CD4-positive, alpha-beta T cell (primary cell): ENCODE results near the gene LAMA2. TPM values are rescaled to one million over a fixed set of nuclear protein-coding genes. Genes with fewer than 3 reads are reported as not detected.

ENCODE experiments used
- ATAC-seq: fragments of 200-7000 bp; cut with Tn5 transposase; one replicate; pipeline ENCODE4 v1.10.0; 2022; ENCODE audit warnings: mild to moderate bottlenecking; ENCODE audit not compliant: poor library complexity
- CTCF ChIA-PET: fragments of 350-600 bp; sonication (Branson Sonifier 250); formaldehyde crosslinking; loops from one replicate; lab custom pipeline; 2021; ENCODE audit warnings: antibody characterized with exemption, inconsistent platforms; lab: Charles Lee
- POLR2A ChIA-PET: fragments of 350-600 bp; sonication (Branson Sonifier 250); formaldehyde crosslinking; loops from one replicate; lab custom pipeline; 2021; ENCODE audit warnings: antibody characterized with exemption, inconsistent platforms; lab: Charles Lee
- DNase-seq, 14 experiments: peaks; one replicate each; pipeline ENCODE4 v3.0.0-alpha.2; 2013 to 2020; ENCODE audit warnings: mixed read lengths in 2 of 14
- H3K27ac ChIP-seq, 2 donors: one replicate each; pipeline versions ENCODE4 v1.5.1 to v1.7.0; 2013; ENCODE audit warnings: low read length in 2 of 2, low read depth in 1 of 2, mild to moderate bottlenecking in 1 of 2
- H3K27me3 ChIP-seq, 2 experiments: 1 replicate in 1 of 2; 2 replicates in 1 of 2; pipeline versions ENCODE4 v1.6.1 to v1.7.0; 2013; ENCODE audit warnings: low read length in 2 of 2, control low read depth in 1 of 2, mild to moderate bottlenecking in 1 of 2, moderate library complexity in 1 of 2; ENCODE audit not compliant: insufficient read depth in 2 of 2, control insufficient read depth in 1 of 2
- H3K36me3 ChIP-seq: one replicate; pipeline ENCODE4 v1.6.1; 2013; ENCODE audit warnings: low read length, control low read depth; ENCODE audit not compliant: insufficient read depth
- H3K4me1 ChIP-seq: one replicate; pipeline ENCODE4 v1.6.1; 2013; ENCODE audit warnings: low read length, control low read depth; ENCODE audit not compliant: insufficient read depth
- H3K4me3 ChIP-seq: one replicate; pipeline ENCODE4 v1.5.1; 2013; ENCODE audit warnings: mild to moderate bottlenecking, low read length, moderate library complexity
- H3K9me3 ChIP-seq, 2 experiments: 1 replicate in 1 of 2; 2 replicates in 1 of 2; pipeline versions ENCODE4 v1.6.1 to v1.7.0; 2013; ENCODE audit warnings: low read length in 2 of 2, mild to moderate bottlenecking in 2 of 2, control low read depth in 1 of 2, moderate library complexity in 1 of 2; ENCODE audit not compliant: control insufficient read depth in 1 of 2, insufficient read depth in 1 of 2
- H3K27ac Mint-ChIP-seq: one replicate; pipeline ENCODE4 v1.8.0; 2020; ENCODE audit warnings: mixed read lengths
- H3K27me3 Mint-ChIP-seq: one replicate; pipeline ENCODE4 v1.8.0; 2021; ENCODE audit warnings: mixed read lengths
- H3K36me3 Mint-ChIP-seq: one replicate; pipeline ENCODE4 v1.8.0; 2021; ENCODE audit warnings: low read depth, mixed read lengths
- H3K4me1 Mint-ChIP-seq: one replicate; pipeline ENCODE4 v1.8.0; 2021; ENCODE audit warnings: low read depth, mixed read lengths
- H3K4me3 Mint-ChIP-seq: one replicate; pipeline ENCODE4 v1.8.0; 2020; ENCODE audit warnings: mild to moderate bottlenecking, mixed read lengths
- H3K9me3 Mint-ChIP-seq: one replicate; pipeline ENCODE4 v1.8.0; 2020; ENCODE audit warnings: mixed read lengths
- intact Hi-C, 2 experiments: fragments of 100-400 bp; cut with DNase I in 1 of 2; cut with micrococcal nuclease in 1 of 2; formaldehyde crosslinking; loops; one replicate each; pipeline versions ENCODE4 v1.15.1 to v1.9.0; 2023 to 2025; cut with DNase I, micrococcal nuclease
- total RNA-seq, 174 experiments: library from RNA in 2 of 174; stranded (reverse) in 2 of 174; gene quantifications; one replicate each; pipeline ENCODE4 v1.2.3 and lab custom pipeline; 2021 to 2026
- TF ChIP-seq, protein P1 (sequence below): fragments of 200-600 bp; IDR thresholded peaks from one replicate; pipeline ENCODE4 v1.8.0; 2022; ENCODE audit warnings: antibody characterized with exemption, mild to moderate bottlenecking

Gene LAMA2
- total RNA-seq, 2 experiments from 2014 or later = 0.05 to 0.06 TPM

DNA sequence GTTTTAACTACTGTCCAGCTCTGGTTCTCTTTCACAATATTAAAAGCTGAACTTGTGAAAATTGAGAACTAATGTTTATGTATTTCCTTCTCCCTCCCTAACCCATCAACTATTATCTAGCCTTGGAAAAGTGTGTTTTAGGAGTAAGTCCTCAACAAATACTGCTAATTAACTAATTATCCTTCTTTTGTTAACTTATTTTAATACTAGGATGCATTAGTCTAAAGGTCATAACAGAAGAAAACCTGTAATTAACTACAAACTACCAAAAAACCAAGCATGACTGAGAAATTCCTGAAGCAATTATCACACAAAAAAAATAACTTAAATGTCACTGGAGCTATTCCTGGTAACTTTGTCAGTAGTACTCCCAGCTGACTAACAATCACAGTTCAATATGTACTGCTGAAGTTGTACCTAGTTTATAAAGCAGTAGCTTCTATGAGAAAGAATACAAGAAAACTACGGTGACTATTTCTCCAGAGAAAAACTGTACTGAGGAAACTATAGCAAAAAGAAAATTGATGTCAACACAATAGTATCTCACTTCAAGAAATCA is 301.9 kb downstream of the LAMA2 start:
- Mint-ChIP-seq H3K36me3 (no peaks in the 10 kb centered on the region), H3K27me3 (peaks cover 10% of the 10 kb centered on the region), H3K9me3 (no peaks in the 10 kb centered on the region), H3K4me1 (no peaks in the 10 kb centered on the region), H3K4me3 (no peak overlapping the region), H3K27ac (no peak overlapping the region)
- Histone ChIP-seq H3K4me1 (no peaks in the 10 kb centered on the region), H3K4me3 (no peak overlapping the region), H3K27me3 (no peaks in the 10 kb centered on the region), H3K27ac (no peak overlapping the region), H3K9me3 (no peaks in the 10 kb centered on the region), H3K36me3 (no peaks in the 10 kb centered on the region)
- intact Hi-C loops = no loop called here
- CTCF ChIA-PET = no interaction called here
- TF ChIP-seq, protein P1, sequence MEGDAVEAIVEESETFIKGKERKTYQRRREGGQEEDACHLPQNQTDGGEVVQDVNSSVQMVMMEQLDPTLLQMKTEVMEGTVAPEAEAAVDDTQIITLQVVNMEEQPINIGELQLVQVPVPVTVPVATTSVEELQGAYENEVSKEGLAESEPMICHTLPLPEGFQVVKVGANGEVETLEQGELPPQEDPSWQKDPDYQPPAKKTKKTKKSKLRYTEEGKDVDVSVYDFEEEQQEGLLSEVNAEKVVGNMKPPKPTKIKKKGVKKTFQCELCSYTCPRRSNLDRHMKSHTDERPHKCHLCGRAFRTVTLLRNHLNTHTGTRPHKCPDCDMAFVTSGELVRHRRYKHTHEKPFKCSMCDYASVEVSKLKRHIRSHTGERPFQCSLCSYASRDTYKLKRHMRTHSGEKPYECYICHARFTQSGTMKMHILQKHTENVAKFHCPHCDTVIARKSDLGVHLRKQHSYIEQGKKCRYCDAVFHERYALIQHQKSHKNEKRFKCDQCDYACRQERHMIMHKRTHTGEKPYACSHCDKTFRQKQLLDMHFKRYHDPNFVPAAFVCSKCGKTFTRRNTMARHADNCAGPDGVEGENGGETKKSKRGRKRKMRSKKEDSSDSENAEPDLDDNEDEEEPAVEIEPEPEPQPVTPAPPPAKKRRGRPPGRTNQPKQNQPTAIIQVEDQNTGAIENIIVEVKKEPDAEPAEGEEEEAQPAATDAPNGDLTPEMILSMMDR = no peak
- POLR2A ChIA-PET = no interaction called here
- no peak for DNase-seq
- no peak for ATAC-seq

DNA sequence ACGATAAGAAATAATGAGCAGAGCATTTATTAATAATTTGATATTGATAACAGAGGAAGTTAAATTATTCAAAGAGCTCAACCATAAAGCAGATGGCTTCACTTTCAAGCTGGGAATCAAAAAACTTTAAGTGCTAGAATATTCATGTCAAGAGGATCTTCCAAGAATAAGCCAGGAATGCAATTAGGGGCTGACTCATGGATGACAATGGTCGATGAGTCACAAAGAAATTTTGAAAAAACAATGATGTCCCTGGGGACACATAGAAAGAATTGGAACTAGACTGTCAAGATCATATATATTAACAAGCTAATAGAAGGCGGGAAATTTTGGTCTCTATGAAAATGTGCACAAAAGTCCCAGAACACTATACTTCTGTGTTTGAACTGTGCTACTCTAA is 304.1 kb downstream of the LAMA2 start:
- TF ChIP-seq, protein P1 = no peak
- Histone ChIP-seq H3K27ac (no peak overlapping the region), H3K4me1 (no peaks in the 10 kb centered on the region), H3K9me3 (no peaks in the 10 kb centered on the region), H3K36me3 (no peaks in the 10 kb centered on the region), H3K4me3 (no peak overlapping the region), H3K27me3 (no peaks in the 10 kb centered on the region)
- ChIA-PET CTCF (no interaction called here), POLR2A (no interaction called here)
- Mint-ChIP-seq H3K27me3 (peaks cover 10% of the 10 kb centered on the region), H3K4me1 (no peaks in the 10 kb centered on the region), H3K36me3 (no peaks in the 10 kb centered on the region), H3K4me3 (no peak overlapping the region), H3K27ac (no peak overlapping the region), H3K9me3 (no peaks in the 10 kb centered on the region)
- intact Hi-C loops = no loop called here
- ATAC-seq (no peak), DNase-seq (no peak)

DNA sequence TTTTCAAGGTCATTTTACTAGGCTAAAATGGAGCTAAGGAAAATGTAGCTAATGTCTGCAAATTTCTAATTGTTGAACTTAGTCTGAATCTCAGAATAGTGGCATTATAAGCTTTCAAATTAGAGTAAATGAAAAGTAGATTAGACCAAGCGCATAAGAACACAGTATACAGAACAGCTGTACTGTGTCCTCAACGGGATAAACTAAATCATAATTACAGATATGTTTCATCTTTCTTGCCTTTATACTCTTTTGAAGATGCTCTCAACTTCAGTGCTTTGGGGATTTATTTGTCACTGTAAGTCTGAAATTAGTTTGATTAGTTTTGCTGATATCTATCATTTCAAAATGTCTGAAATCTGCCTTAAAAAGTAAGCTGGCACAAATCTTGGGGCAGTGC is 305.4 kb downstream of the LAMA2 start:
- Mint-ChIP-seq H3K27ac (no peak overlapping the region), H3K4me3 (no peak overlapping the region), H3K4me1 (no peaks in the 10 kb centered on the region), H3K9me3 (no peaks in the 10 kb centered on the region), H3K27me3 (peaks cover 10% of the 10 kb centered on the region), H3K36me3 (no peaks in the 10 kb centered on the region)
- Histone ChIP-seq H3K4me3 (no peak overlapping the region), H3K36me3 (no peaks in the 10 kb centered on the region), H3K27me3 (no peaks in the 10 kb centered on the region), H3K9me3 (no peaks in the 10 kb centered on the region), H3K27ac (no peak overlapping the region), H3K4me1 (no peaks in the 10 kb centered on the region)
- TF ChIP-seq, protein P1 = no peak
- intact Hi-C loops = no loop called here
- ChIA-PET CTCF (interaction anchor here (0.5 kb wide), 1 partner anchor 86 kb away, joined by 3 read pairs; no protein-coding TSS in a partner anchor), POLR2A (no interaction called here)
- ATAC-seq (no peak), DNase-seq (no peak)
